AG09309 (cell line): ENCODE data around the gene FGD5.

Experiments
- DNase-seq: peaks from one replicate; pipeline ENCODE4 v3.0.0-alpha.2; 2010; ENCODE audit warnings: low read depth
- H3K4me3 ChIP-seq: 2 replicates; pipeline ENCODE4 v1.5.1; 2011; ENCODE audit warnings: mild to moderate bottlenecking, low read depth, low read length, moderate library complexity; ENCODE audit not compliant: control insufficient read depth
- CTCF ChIP-seq: IDR thresholded peaks from 2 replicates; pipeline ENCODE4 v1.5.1; 2011; ENCODE audit warnings: mild to moderate bottlenecking, low read depth, low read length, inconsistent platforms; ENCODE audit not compliant: insufficient read depth, control insufficient read depth; ENCODE audit errors: missing control alignments

FGD5 gene

GRCh38 chr3:14879211-14879874 is 60.6 kb downstream of the FGD5 start:
- no peak for DNase-seq
- no peak for TF ChIP-seq CTCF
- no peak overlapping the region for H3K4me3 ChIP-seq

GRCh38 chr3:14880447-14881106 is 61.8 kb downstream of the FGD5 start:
- no peak for DNase-seq
- no peak overlapping the region for H3K4me3 ChIP-seq
- no peak for TF ChIP-seq CTCF

GRCh38 chr3:14883226-14883625 is 64.5 kb downstream of the FGD5 start:
- no peak overlapping the region for H3K4me3 ChIP-seq
- TF ChIP-seq CTCF = no peak
- DNase-seq = no peak

- DNase-seq = no peak
- no peak for TF ChIP-seq CTCF
- H3K4me3 ChIP-seq = no peak overlapping the region
Observed at GRCh38 chr3:14884665-14885064, 65.9 kb downstream of the FGD5 start.

GRCh38 chr3:14885307-14885706 is 66.5 kb downstream of the FGD5 start:
- no peak overlapping the region for H3K4me3 ChIP-seq
- no peak for TF ChIP-seq CTCF
- DNase-seq = no peak

GRCh38 chr3:14886101-14886500 is 67.3 kb downstream of the FGD5 start:
- no peak for TF ChIP-seq CTCF
- H3K4me3 ChIP-seq = no peak overlapping the region
- DNase-seq = no peak

GRCh38 chr3:14889205-14889604 is 70.4 kb downstream of the FGD5 start:
- no peak for DNase-seq
- no peak overlapping the region for H3K4me3 ChIP-seq
- TF ChIP-seq CTCF = no peak
